SK-N-MC (cell line): ENCODE measurements around the gene BBIP1.

Source experiments
- EZH2 ChIP-seq: fragments of 200-600 bp; sonication (generic); IDR thresholded peaks from one replicate; pipeline ENCODE4 v1.6.1; 2017; ENCODE audit warnings: antibody characterized with exemption
- POLR2AphosphoS5 ChIP-seq: IDR thresholded peaks from 2 replicates; pipeline ENCODE4 v1.6.1; 2012; ENCODE audit warnings: mild to moderate bottlenecking, low read depth, low read length, borderline replicate concordance

DNA sequence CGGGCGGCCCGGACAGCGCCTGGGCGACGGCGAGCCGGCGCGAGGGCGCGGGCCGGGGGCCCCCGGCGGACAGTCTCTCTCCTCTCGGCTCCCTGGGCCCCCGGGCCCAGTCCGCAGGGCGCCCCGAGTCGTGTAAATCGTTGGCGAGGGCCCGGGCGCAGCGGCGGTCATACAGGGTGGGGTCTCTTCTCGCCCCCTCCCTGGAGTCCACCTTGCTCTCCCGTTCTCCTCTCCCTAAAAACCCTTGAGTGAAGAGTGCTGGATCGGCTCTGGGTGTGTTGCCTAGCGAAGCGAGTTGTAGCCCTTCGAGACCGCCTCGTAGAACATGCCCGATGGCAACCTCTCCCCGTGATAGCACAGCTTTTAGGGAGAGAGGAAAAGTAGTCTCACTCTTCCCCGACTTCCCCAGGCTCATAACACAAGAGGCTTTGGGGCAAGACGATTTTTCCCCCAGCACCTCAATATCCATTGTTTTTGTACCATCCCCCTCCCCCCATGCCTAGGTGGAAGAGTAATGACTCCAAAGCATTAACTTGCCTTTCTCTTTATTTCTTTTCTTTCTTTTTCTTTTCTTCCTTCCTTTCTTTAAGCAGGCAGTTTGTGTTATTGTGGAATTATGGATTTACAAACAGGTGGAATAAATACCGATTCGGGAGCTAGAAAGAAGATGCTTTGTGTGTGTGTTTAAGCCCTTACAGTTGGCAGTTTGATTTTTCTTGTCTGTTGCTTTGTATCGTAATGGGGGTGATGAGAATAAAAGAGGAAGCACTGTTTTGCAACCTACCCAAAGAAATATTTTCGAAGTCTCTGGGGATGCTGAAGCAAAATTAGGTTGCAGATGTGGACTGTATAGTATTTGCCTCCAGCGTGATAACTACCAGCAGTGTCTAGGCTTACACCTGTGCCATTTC is 1.2 kb upstream of the BBIP1 start:
- TF ChIP-seq EZH2 (no peak), POLR2AphosphoS5 (no peak)
